GM06990 (cell line): ENCODE data around the gene EHMT1.

Source experiments
- DNase-seq: peaks from one replicate; pipeline ENCODE4 v3.0.0-alpha.2; 2011; ENCODE audit not compliant: insufficient read length; ENCODE audit errors: extremely low read depth
- H3K27me3 ChIP-seq: replicated peaks from 2 replicates; pipeline ENCODE4 v1.6.0; 2011; ENCODE audit warnings: low read length; ENCODE audit not compliant: control insufficient read depth, insufficient read depth
- H3K36me3 ChIP-seq: 2 replicates; pipeline ENCODE4 v1.5.1; 2011; ENCODE audit warnings: low read length; ENCODE audit not compliant: control insufficient read depth, insufficient read depth
- H3K4me3 ChIP-seq: replicated peaks from 2 replicates; pipeline ENCODE4 v1.5.1; 2011; ENCODE audit warnings: low read depth, mild to moderate bottlenecking, control low read depth, low read length
- CTCF ChIP-seq: IDR thresholded peaks from 2 replicates; pipeline ENCODE4 v1.5.1; 2011; ENCODE audit warnings: low read length, control low read depth, mild to moderate bottlenecking, inconsistent platforms; ENCODE audit not compliant: insufficient read depth, poor library complexity, severe bottlenecking

Gene EHMT1

GRCh38 chr9:137798901-137799629 lies 180.3 kb downstream of the EHMT1 start:
- no peak for TF ChIP-seq CTCF
- Histone ChIP-seq H3K36me3 (peaks cover 55% of the 10 kb centered on the region), H3K27me3 (no peaks in the 10 kb centered on the region), H3K4me3 (no peak overlapping the region)
- no peak for DNase-seq

- TF ChIP-seq CTCF = no peak
- no peak overlapping the region for H3K4me3 ChIP-seq
- peaks cover 54% of the 10 kb centered on the region for H3K36me3 ChIP-seq
- no peak for DNase-seq
- H3K27me3 ChIP-seq = no peaks in the 10 kb centered on the region
These were observed 180.8 kb downstream of the EHMT1 start for GRCh38 chr9:137799630-137799983.

GRCh38 chr9:137800196-137801022 lies 181.6 kb downstream of the EHMT1 start:
- H3K4me3 ChIP-seq = no peak overlapping the region
- no peak for TF ChIP-seq CTCF
- peaks cover 52% of the 10 kb centered on the region for H3K36me3 ChIP-seq
- no peak for DNase-seq
- no peaks in the 10 kb centered on the region for H3K27me3 ChIP-seq

DNA sequence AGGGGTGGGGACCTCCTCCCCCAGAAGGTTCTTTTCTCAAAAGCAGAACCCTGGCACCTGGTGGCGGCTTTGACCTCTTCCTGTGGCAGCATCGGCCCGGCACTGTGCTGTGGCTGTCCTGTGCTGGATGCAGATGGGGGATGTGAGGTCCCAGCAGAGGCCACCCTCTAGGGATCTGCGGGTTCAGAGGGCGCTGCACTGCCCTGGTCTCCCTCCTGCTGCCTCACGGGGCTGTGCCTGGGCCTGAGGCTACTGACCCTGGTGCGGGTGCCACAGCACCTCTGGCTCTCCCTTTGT lies 182.2 kb downstream of the EHMT1 start:
- no peak overlapping the region for H3K4me3 ChIP-seq
- peaks cover 51% of the 10 kb centered on the region for H3K36me3 ChIP-seq
- DNase-seq = no peak
- H3K27me3 ChIP-seq = no peaks in the 10 kb centered on the region
- TF ChIP-seq CTCF = no peak

- DNase-seq = no peak
- peaks cover 51% of the 10 kb centered on the region for H3K36me3 ChIP-seq
- H3K27me3 ChIP-seq = no peaks in the 10 kb centered on the region
- no peak for TF ChIP-seq CTCF
- H3K4me3 ChIP-seq = no peak overlapping the region
These were observed 183.2 kb downstream of the EHMT1 start for GRCh38 chr9:137802021-137802420.
